Measurements from ENCODE around the gene TRIM31. TPM values are rescaled to one million over a fixed set of nuclear protein-coding genes. Genes with fewer than 3 reads are reported as not detected.

Gene TRIM31
- total and polyA plus RNA-seq, 8 donors = 1.2 to 52.2 (median 7.8) TPM; not detected in 2

DNA sequence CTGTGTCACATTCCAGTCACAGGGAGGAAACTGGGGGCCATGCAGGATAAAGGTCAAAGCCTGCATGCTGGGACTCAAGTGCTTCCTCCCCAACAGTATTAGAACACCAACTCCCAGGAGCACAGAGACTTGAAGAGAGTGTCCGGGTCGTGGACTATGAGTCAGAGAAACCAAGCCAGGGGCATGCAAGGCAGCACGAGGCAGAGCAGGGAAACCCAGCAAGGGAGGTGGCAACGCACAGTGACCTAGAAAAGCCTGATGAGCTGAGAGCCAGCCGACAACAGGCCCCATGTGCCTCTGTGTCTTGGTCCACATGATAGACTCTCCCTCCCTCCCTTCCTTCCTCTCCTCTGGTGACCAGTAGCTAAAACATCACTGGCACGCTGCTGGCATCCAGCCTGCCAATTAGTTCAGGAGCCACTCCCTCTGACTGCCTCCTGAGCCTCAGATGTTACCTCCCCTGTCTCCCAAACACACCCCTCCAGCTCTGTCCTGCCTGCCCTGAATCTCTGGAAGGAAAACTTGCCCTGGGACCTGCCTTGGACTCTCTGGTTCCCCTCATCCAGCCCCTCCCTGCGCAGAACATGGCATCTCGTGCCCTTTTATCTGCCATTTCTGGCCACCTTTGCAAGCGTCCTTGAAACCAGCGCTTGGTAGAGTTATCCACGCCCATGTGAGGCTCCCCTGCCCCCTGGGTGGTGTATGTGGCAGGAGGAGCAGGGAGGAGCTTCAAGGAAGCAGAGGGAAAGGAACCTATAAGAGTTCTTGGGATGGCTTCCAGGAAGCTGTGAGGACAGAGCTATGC is 21.1 kb downstream of the TRIM31 start:
- peaks cover 0 to 57% (median 6%) of the 10 kb centered on the region in 3 donors for H3K27me3 ChIP-seq
- H3K9me3 ChIP-seq = no peaks in the 10 kb centered on the region
- peak in 1 of 2 donors; percentile 77 for DNase-seq
- peaks cover 0 to 13% (median 3%) of the 10 kb centered on the region in 4 donors for H3K4me1 ChIP-seq
- 26 to 45% (median 39%) methylated on average over 11 of the region's 11 CpGs for WGBS, 5 donors
- intact Hi-C loops (cut with DNase I; ENCODE audit: low total_unique reads) = no loop called here
- peak overlapping the region; percentile 18 to 72 (median 44) for H3K27ac ChIP-seq
- no peaks in the 10 kb centered on the region for H3K36me3 ChIP-seq
- no peak overlapping the region for H3K4me3 ChIP-seq
- TF ChIP-seq POLR2A (IDR thresholded peaks at IDR 0.05) (no peak), EP300 (IDR thresholded peaks at IDR 0.05) (no peak), POLR2AphosphoS5 (IDR thresholded peaks at IDR 0.05) (no peak)
- TF ChIP-seq, protein P1, sequence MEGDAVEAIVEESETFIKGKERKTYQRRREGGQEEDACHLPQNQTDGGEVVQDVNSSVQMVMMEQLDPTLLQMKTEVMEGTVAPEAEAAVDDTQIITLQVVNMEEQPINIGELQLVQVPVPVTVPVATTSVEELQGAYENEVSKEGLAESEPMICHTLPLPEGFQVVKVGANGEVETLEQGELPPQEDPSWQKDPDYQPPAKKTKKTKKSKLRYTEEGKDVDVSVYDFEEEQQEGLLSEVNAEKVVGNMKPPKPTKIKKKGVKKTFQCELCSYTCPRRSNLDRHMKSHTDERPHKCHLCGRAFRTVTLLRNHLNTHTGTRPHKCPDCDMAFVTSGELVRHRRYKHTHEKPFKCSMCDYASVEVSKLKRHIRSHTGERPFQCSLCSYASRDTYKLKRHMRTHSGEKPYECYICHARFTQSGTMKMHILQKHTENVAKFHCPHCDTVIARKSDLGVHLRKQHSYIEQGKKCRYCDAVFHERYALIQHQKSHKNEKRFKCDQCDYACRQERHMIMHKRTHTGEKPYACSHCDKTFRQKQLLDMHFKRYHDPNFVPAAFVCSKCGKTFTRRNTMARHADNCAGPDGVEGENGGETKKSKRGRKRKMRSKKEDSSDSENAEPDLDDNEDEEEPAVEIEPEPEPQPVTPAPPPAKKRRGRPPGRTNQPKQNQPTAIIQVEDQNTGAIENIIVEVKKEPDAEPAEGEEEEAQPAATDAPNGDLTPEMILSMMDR (IDR thresholded peaks at IDR 0.05) = no peak

DNA sequence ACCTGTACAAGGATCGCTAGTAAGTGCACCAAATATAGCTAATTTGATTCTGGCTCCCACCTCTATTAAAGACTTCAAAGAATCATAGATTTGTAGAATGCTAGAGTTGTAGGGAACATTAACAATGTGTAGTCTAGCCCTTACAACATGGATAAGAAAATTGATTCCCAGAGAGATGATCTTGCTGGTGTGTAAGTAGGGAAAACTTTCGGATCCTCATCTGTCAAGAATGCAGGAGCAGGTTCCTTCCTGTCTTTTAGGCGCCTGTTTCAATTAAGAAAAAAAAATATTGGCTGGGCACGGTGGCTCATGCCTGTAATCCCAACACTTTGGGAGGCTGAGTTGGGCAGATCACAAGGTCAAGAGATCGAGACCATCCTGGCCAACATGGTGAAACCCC is 25.0 kb downstream of the TRIM31 start:
- Histone ChIP-seq H3K27ac (no peak overlapping the region), H3K4me3 (no peak overlapping the region), H3K36me3 (no peaks in the 10 kb centered on the region), H3K9me3 (no peaks in the 10 kb centered on the region), H3K27me3 (peaks cover 0 to 36% (median 6%) of the 10 kb centered on the region in 3 donors), H3K4me1 (peaks cover 0 to 13% (median 0%) of the 10 kb centered on the region in 4 donors)
- no peak for TF ChIP-seq POLR2A (IDR thresholded peaks at IDR 0.05)
- DNase-seq = no peak
- WGBS, 5 donors = 69 to 96% (median 79%) methylated on average over 5 of the region's 5 CpGs
- intact Hi-C loops (cut with DNase I; ENCODE audit: low total_unique reads) = no loop called here

DNA sequence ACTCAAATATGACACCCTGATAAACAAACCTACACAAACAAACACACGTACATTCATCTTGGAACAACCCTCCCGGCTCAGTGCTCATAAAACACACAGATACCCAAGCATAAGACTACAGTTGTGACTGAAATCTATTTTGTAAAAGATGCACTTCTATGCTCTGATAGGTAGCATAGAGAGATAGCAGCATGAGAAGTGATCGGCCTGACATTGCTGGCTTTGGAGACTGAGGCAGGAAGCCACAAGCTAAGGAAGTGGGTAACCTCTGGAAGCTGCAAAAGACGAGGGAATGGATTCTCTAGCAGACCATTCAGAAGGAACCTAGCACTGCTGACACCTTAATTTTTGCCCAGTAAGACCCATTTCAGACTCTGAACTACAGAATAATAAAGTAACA is 35.7 kb downstream of the TRIM31 start:
- 36 to 60% (median 56%) methylated on average over 4 of the region's 4 CpGs for WGBS, 5 donors

DNA sequence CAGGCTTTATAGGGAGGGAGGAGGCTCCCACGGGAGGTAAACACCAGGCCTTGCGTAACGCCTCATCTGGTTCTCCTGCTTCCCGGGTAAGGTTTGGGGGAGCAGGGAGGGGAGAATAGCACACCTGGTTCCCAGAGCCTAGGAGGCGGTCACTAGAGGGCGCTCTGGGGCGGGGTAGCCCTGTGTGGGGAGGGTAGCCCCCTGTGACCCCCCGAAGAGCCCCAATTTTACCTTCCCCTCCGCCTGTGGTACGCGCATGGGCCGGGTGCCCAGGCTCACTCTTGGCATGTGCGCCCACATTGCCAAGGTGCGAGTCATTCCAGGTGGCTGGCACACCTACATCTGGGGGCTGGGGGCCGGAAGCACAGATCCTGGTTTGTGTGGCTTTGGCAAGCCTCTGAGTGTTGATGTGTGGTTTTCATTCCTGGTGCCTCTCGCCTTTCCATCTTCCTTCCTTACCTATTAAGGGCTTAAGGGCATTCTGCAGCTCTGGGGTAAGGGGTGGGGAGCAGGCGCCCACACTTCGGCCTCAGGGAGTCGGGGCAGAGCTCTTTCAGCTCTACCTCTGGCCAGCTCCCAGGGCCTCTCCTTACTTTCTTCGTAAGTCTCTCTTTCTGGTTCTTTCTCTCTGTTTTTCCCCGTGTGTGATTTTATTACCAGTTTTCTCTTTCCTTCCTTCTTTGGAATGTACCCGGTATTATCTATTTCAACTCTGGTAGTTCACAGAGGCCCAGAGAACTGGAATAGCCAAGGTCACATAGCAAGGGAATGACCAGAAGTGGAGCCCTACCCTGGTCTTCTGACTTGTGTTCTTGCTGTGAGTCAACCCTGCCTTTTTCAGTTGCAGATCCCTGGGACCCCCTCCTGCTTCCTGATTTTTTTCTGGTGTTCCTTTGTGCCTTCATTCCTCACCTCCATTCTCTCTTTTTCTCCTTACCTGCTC is 36.8 kb downstream of the TRIM31 start:
- peaks cover 0 to 62% (median 25%) of the 10 kb centered on the region in 3 donors for H3K27me3 ChIP-seq
- peak; percentile 73 to 75 for DNase-seq
- peaks cover 19 to 42% (median 32%) of the 10 kb centered on the region in 4 donors for H3K4me1 ChIP-seq
- peak overlapping the region; percentile 70 to 82 (median 75) for H3K27ac ChIP-seq
- peaks cover 0 to 5% (median 3%) of the 10 kb centered on the region in 4 donors for H3K36me3 ChIP-seq
- no peaks in the 10 kb centered on the region for H3K9me3 ChIP-seq
- TF ChIP-seq POLR2A (IDR thresholded peaks at IDR 0.05) (no peak), POLR2AphosphoS5 (IDR thresholded peaks at IDR 0.05) (no peak), EP300 (IDR thresholded peaks at IDR 0.05) (no peak)
- TF ChIP-seq, protein P1 (IDR thresholded peaks at IDR 0.05) = peak in 4 of 7 experiments; percentile 12 to 38 (median 20)
- intact Hi-C loops (cut with DNase I; ENCODE audit: low total_unique reads) = no loop called here
- 19 to 29% (median 22%) methylated on average over 13 to 22 of the region's 22 CpGs for WGBS, 5 donors
- peak overlapping the region; percentile 46 to 58 (median 52) for H3K4me3 ChIP-seq

More for the DNA sequence above, 35.7 kb downstream of the TRIM31 start:
- no peaks in the 10 kb centered on the region for H3K36me3 ChIP-seq
- no peak for DNase-seq
- TF ChIP-seq POLR2A (IDR thresholded peaks at IDR 0.05) (no peak), EP300 (IDR thresholded peaks at IDR 0.05) (no peak), POLR2AphosphoS5 (IDR thresholded peaks at IDR 0.05) (no peak)
- TF ChIP-seq, protein P1 (IDR thresholded peaks at IDR 0.05) = no peak
- no peak overlapping the region for H3K27ac ChIP-seq
- intact Hi-C loops (cut with DNase I; ENCODE audit: low total_unique reads) = no loop called here
- no peak overlapping the region for H3K4me3 ChIP-seq
- H3K9me3 ChIP-seq = no peaks in the 10 kb centered on the region
- peaks cover 0 to 50% (median 25%) of the 10 kb centered on the region in 3 donors for H3K27me3 ChIP-seq
- peaks cover 19 to 31% (median 25%) of the 10 kb centered on the region in 4 donors for H3K4me1 ChIP-seq
